MG63 (cell line): Measurements from ENCODE around the gene PELI2. TPM values are rescaled to one million over a fixed set of nuclear protein-coding genes. Genes with fewer than 3 reads are reported as not detected.

ENCODE experiments used
- DNase-seq: peaks from one replicate; pipeline ENCODE4 v3.0.0-alpha.2; 2020
- H3K27me3 ChIP-seq: fragments of 250-450 bp; sonication (Bioruptor Pico); 2 replicates; pipeline ENCODE4 v1.5.1; 2020; ENCODE audit warnings: mild to moderate bottlenecking, moderate library complexity
- H3K36me3 ChIP-seq: fragments of 250-450 bp; sonication (Bioruptor Pico); 2 replicates; pipeline ENCODE4 v1.5.1; 2020; ENCODE audit warnings: mild to moderate bottlenecking, moderate library complexity
- H3K4me3 ChIP-seq: fragments of 250-450 bp; sonication (Bioruptor Pico); 2 replicates; pipeline ENCODE4 v1.5.1; 2020; ENCODE audit warnings: mild to moderate bottlenecking, moderate library complexity
- H3K9me3 ChIP-seq: fragments of 250-450 bp; sonication (Bioruptor Pico); 2 replicates; pipeline ENCODE4 v1.5.1; 2020; ENCODE audit warnings: mild to moderate bottlenecking, moderate library complexity
- total RNA-seq: library from RNA; depleted of rRNA; stranded (reverse); fragments of >200 nt; shearing (Covaris generic); gene quantifications from 2 replicates; pipeline ENCODE4 v1.2.3, GENCODE V29; 2014; ENCODE audit warnings: low replicate concordance

The PELI2 gene
- total RNA-seq, 1 experiment from 2014 or later = 0.69 TPM

DNA sequence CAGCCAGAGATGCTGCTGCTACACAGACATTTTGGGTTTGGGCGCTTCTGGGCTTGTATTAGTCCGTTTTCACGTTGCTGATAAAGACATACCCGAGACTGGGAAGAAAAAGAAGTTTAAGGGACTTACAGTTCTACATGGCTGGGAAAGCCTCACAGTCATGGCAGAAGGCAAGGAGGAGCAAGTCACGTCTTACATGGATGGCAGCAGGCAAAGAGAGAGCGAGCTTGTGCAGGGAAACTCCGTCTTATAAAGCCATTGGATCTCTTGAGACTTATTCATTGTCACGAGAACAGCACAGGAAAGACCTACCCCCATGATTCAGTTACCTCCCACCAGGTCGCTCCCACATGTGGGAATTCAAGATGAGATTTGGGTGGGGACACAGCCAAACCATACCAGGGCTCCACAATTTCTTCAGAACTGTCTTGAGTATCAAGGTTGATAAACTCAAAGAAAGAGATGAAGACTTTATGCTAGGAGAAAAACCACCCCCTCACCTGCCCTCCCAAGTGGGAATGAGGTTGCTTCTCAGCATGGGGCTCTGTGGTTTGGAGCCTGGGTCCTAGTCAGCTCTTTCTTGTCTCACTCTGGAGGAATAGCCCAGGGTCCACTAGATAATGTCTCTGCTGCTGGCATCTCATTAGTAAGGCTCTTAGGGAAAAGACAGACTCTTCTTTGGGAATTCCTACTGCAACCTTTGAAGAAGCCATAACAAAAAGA is 200.3 kb downstream of the PELI2 start:
- Histone ChIP-seq H3K27me3 (no peaks in the 10 kb centered on the region), H3K4me3 (no peak overlapping the region), H3K9me3 (no peaks in the 10 kb centered on the region), H3K36me3 (no peaks in the 10 kb centered on the region)
- DNase-seq = no peak

GRCh38 chr14:56321861-56322260 is 203.7 kb downstream of the PELI2 start:
- no peak for DNase-seq
- Histone ChIP-seq H3K4me3 (no peak overlapping the region), H3K9me3 (no peaks in the 10 kb centered on the region), H3K36me3 (no peaks in the 10 kb centered on the region), H3K27me3 (no peaks in the 10 kb centered on the region)

DNA sequence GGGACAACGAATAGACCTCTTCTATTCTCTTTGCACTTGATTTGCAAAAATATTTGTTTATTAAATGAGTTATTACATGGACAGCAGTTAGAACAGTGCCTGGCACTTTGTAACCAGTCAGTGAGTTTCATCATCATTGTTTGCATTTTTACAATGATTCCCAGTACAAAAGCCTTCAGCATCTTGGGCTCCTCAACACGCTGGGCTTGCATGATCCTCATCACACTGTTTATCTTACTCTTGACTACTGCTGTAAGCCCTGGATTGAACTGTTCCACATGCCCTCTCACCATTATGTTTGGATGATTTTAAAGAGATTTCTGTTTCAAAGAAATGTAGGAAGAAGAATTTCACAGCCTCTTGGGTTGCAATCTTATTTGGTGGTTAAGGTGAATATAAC is 204.3 kb downstream of the PELI2 start:
- Histone ChIP-seq H3K27me3 (no peaks in the 10 kb centered on the region), H3K36me3 (no peaks in the 10 kb centered on the region), H3K4me3 (no peak overlapping the region), H3K9me3 (no peaks in the 10 kb centered on the region)
- no peak for DNase-seq

- H3K4me3 ChIP-seq = no peak overlapping the region
- no peak for DNase-seq
- H3K27me3 ChIP-seq = no peaks in the 10 kb centered on the region
- H3K9me3 ChIP-seq = no peaks in the 10 kb centered on the region
- H3K36me3 ChIP-seq = no peaks in the 10 kb centered on the region
Observed at GRCh38 chr14:56324454-56324853, 206.2 kb downstream of the PELI2 start.

GRCh38 chr14:56324856-56325699 is 206.9 kb downstream of the PELI2 start:
- H3K4me3 ChIP-seq = no peak overlapping the region
- H3K27me3 ChIP-seq = no peaks in the 10 kb centered on the region
- no peak for DNase-seq
- no peaks in the 10 kb centered on the region for H3K36me3 ChIP-seq
- no peaks in the 10 kb centered on the region for H3K9me3 ChIP-seq

DNA sequence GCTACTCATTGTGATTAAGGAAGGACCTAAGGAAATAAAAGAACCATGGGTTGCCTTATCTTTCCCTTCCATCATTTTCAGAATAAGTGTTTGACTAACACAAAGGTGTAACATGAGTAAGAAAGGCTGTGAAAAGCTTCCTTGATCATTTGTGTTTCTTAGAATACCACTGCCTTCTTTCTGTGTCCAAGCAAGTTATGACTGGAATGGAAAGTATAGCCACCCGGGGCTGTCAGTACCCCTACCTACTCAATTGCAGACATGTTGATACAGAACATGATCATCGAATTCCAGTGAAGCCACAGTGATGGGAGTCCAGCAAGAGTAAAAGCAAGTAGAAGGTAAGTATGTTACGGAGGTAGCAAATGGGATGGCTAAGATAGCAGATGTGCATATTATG is 209.8 kb downstream of the PELI2 start:
- no peaks in the 10 kb centered on the region for H3K36me3 ChIP-seq
- no peak for DNase-seq
- H3K4me3 ChIP-seq = no peak overlapping the region
- no peaks in the 10 kb centered on the region for H3K9me3 ChIP-seq
- H3K27me3 ChIP-seq = no peaks in the 10 kb centered on the region

GRCh38 chr14:56331592-56332216 is 213.5 kb downstream of the PELI2 start:
- no peaks in the 10 kb centered on the region for H3K36me3 ChIP-seq
- no peak overlapping the region for H3K4me3 ChIP-seq
- no peak for DNase-seq

GRCh38 chr14:56333359-56334292 is 215.4 kb downstream of the PELI2 start:
- H3K27me3 ChIP-seq = no peaks in the 10 kb centered on the region
- H3K9me3 ChIP-seq = no peaks in the 10 kb centered on the region
- H3K4me3 ChIP-seq = no peak overlapping the region
- H3K36me3 ChIP-seq = no peaks in the 10 kb centered on the region
- DNase-seq = peak; percentile 41

More at GRCh38 chr14:56331592-56332216, 213.5 kb downstream of the PELI2 start:
- Histone ChIP-seq H3K9me3 (no peaks in the 10 kb centered on the region), H3K27me3 (no peaks in the 10 kb centered on the region)

DNA sequence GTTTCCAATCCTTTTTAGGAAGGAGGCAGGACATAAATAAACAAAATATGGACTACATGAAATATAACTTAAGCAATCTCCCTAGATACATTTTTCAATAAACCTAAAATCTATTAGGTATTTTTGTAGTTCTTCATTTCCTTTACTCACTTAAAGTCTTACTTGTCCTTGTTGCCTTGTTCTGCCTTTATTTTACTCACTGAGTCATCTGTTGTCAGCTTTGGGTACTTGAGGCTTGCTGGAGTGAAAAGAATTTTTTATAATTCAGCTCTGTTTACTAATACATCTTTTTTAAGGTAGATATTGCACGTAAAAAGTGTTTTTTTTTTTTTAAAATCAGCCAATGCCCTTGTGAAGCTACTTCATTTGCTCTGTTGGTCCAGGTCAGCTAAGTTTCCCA is 216.2 kb downstream of the PELI2 start:
- H3K4me3 ChIP-seq = no peak overlapping the region
- no peaks in the 10 kb centered on the region for H3K9me3 ChIP-seq
- no peaks in the 10 kb centered on the region for H3K36me3 ChIP-seq
- H3K27me3 ChIP-seq = no peaks in the 10 kb centered on the region
- DNase-seq = no peak

DNA sequence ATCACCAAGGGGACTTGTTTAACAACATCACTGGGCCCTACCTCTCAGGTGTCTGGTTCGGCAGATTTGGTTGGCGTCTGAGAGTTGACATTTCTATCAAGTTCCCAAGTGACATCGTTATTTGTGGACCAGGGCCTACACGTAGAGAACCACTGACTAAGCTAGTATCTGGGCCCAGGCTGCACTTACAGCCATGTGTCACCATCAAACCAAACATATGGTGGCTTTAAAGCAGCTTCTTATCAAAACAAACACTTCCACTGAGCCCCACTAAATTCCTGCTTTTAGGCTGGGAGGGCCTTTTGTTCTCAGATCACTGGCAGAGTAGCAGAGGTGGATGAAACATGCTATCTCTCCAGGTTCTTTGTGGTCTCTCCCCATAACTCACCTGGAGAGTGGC is 220.5 kb downstream of the PELI2 start:
- no peak overlapping the region for H3K4me3 ChIP-seq
- H3K9me3 ChIP-seq = no peaks in the 10 kb centered on the region
- DNase-seq = no peak
- no peaks in the 10 kb centered on the region for H3K36me3 ChIP-seq
- no peaks in the 10 kb centered on the region for H3K27me3 ChIP-seq

- Histone ChIP-seq H3K27me3 (no peaks in the 10 kb centered on the region), H3K36me3 (no peaks in the 10 kb centered on the region), H3K9me3 (no peaks in the 10 kb centered on the region), H3K4me3 (no peak overlapping the region)
- peak; percentile 58 for DNase-seq
Observed at GRCh38 chr14:56339855-56340701, 221.9 kb downstream of the PELI2 start.

DNA sequence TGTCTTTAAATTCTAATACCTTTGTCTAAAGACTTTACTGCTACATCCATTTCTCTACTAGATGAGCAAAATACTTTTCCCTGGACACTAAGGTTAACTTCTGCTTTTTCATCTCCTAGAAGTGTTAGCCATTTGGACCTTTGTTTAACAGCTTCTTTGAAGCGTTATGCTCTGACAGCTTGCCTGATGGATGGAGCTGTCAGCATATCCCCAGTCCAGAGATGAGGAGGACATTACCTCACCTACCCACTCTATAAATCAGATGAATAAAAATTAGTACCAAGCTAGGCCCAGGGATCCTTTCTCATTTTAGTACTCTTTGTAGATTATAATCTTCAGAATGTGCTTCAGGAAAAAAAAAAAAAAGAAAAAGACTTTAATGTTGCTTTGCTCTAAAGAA is 222.7 kb downstream of the PELI2 start:
- Histone ChIP-seq H3K4me3 (no peak overlapping the region), H3K36me3 (no peaks in the 10 kb centered on the region), H3K9me3 (no peaks in the 10 kb centered on the region), H3K27me3 (no peaks in the 10 kb centered on the region)
- DNase-seq = no peak

DNA sequence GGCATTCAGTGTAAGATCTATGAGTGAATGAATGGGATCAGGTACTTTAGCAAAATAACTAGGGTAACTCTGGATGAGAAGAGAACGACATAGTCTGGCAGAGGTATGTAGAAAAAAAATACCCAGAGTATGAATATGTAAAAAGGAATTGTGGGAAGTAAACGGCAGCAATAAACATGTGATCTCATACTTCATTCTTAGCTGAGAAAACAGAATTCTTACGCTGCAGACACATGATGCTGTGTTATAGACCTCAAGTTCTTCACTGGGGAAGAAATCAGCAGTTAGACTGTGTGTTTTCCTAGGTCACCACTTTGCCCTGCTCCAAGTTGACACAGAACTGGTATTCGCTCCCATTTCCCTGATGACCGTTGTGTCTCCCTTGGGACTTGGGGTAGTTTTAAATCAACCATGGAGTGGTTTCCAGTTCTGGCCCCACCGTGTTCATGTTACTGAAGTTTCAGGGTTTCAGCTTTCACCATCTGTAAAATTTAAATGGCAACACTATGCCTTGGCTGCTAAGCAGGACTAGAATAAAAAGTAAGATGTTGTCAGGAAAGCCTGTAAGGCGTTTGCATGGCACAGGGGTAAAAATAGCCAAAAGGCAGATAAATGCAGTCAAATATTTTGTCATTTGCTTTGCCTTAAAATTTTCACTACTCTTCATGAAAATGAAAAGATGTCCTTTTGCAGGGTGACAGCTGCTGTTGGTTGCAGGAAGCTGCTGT is 223.7 kb downstream of the PELI2 start:
- Histone ChIP-seq H3K4me3 (no peak overlapping the region), H3K27me3 (no peaks in the 10 kb centered on the region), H3K36me3 (no peaks in the 10 kb centered on the region), H3K9me3 (no peaks in the 10 kb centered on the region)
- DNase-seq = no peak

DNA sequence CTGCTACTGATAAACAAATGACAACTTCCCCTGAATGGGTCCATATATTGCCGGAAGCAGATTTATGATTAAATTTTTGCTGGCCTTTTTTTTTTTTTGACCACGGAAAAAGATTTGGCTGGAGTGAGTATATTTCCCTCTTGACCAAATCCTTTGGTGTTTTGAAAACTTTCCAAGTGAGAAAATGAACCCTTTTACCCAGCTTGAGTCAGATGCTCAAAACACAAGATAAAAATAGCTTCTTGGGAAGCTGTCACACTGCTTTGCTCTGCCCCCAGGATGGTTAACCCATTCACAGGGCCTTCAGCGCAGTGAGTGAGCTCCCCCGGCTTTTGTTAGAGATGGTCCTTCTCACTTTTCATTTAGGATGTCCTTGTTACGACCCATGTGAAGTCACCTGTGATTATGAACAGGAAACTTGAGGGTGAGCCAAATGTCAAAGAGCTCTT is 224.3 kb downstream of the PELI2 start:
- Histone ChIP-seq H3K36me3 (no peaks in the 10 kb centered on the region), H3K4me3 (no peak overlapping the region), H3K27me3 (no peaks in the 10 kb centered on the region), H3K9me3 (no peaks in the 10 kb centered on the region)
- DNase-seq = no peak

DNA sequence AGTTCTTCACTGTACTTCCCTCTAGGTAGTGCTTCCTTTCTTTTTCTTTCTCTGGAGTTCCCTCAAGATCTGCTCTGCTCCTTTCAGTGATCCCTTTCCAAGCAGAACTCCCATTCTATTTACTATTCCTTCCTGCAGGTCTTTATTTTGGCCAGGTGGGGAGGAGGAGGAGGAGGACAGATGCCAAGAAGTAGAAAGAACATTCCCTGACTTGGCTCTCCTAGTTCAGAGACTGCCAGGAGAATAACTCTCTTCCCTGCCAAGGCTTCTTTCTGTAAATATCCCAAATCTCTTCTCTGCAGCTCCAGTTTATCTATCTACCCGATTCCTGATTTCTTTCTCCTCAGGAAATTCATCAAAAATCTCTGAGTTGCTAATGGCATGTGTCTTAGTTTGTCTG is 231.7 kb downstream of the PELI2 start:
- Histone ChIP-seq H3K27me3 (no peaks in the 10 kb centered on the region), H3K36me3 (no peaks in the 10 kb centered on the region), H3K4me3 (no peak overlapping the region), H3K9me3 (no peaks in the 10 kb centered on the region)
- DNase-seq = no peak
